ENCODE data around the gene NECAB2.

DNA sequence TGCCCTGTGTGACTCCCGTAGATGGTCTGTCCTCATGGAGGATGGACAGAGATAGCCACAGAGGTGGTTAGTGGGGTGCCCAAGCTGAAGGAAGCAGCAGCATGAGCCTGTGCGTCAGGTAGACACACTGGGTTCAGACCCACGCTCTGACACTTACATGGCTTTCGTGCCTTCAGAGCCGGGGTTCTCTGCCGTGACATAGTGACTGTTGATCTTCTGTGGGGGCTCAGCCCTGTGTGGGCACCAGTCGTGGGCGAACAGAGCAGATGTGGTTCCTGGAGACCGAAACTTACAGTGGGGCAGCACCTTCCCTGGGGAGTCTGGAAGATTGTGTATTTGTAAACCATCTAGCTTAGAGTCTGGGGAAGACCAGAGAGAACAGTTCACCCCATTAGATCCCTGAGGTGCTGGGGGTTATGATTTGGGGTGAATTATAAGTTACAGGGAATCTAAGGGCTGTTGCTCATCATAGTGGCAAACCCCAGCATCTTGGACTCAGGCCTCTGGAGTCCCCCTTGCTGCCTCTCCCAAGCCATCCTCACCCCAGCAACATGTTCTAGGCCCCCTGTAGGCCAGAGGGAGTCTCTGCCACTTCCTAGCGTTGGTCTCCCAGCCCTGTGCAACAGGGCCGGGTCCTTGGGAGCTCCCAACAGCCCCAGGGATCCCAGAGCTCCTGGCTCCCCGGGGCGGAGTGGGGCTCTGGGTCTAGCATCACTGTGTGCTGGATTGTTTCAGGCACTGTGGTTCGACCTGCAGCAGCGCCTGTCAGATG, 28.6 kb downstream of the NECAB2 start:
- TF ChIP-seq, protein P1, sequence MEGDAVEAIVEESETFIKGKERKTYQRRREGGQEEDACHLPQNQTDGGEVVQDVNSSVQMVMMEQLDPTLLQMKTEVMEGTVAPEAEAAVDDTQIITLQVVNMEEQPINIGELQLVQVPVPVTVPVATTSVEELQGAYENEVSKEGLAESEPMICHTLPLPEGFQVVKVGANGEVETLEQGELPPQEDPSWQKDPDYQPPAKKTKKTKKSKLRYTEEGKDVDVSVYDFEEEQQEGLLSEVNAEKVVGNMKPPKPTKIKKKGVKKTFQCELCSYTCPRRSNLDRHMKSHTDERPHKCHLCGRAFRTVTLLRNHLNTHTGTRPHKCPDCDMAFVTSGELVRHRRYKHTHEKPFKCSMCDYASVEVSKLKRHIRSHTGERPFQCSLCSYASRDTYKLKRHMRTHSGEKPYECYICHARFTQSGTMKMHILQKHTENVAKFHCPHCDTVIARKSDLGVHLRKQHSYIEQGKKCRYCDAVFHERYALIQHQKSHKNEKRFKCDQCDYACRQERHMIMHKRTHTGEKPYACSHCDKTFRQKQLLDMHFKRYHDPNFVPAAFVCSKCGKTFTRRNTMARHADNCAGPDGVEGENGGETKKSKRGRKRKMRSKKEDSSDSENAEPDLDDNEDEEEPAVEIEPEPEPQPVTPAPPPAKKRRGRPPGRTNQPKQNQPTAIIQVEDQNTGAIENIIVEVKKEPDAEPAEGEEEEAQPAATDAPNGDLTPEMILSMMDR (IDR thresholded peaks at IDR 0.05): no peak
- no peak for TF ChIP-seq POLR2AphosphoS5 (IDR thresholded peaks at IDR 0.05)
- no peak for TF ChIP-seq POLR2A (IDR thresholded peaks at IDR 0.05)
- TF ChIP-seq EP300 (IDR thresholded peaks at IDR 0.05): no peak

All from suprapubic skin (tissue), 4 donors.